Right hindlimb (tissue), 1 donor: ENCODE measurements around the gene NR2C2AP.

ENCODE experiments used
- DNase-seq: peaks from one replicate; pipeline ENCODE4 v3.0.0-alpha.2; 2018

NR2C2AP gene

DNA sequence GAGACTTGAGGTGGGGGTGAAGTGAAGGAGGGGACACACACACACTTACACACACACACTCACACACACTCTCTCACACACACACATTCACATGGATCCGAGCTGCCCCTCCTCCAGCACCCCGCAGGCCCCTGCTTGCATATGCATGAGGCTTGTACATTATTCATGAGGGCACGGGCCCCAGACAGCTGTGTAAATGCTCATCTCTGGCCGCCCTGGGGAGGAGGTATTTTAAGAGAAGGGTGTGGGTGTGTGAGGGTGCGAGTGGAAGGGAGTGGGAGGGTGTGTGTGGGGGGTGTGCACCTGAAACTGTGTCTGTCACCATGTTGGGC, 10.9 kb upstream of the NR2C2AP start:
- DNase-seq: no peak

DNA sequence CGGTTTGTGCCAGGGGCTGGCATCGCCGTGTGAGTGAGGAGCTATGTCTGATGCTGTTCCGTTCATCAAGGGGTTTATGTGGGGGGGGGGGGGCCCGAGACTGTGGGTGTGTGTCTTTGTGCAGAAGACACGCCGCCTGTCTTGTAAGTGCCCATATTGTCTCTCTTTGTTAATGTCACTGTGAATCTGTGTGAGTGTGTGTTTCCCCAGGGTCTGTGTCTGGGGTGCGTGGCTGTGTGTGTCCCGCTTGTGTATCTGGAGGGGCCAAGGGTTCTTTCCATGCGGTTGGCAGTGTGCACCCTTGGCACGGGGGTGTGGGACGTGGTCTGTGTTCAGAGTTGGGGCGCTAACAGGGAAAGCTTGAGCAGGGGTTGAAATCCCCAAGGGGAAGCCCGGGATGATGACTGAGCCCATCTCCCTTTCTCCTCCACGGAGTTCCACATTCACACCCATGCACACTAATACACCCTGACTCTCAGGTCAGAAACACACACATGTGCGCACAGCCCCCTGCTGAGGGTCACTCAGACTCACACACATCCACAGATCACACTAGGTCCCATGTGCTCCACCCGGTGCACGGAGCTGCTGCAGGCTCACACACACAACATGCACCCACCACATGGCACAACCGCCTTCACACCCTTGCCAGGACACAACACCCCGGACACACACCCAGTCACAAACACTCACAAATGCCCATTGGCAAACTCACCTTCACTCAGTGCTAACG, 10.4 kb upstream of the NR2C2AP start:
- no peak for DNase-seq

- no peak for DNase-seq
Observed at GRCh38 chr19:19212916-19213315, 9.7 kb upstream of the NR2C2AP start.

GRCh38 chr19:19211499-19212420, 8.5 kb upstream of the NR2C2AP start, which contains the start of gene NCAN:
Gene NCAN (plus strand): TSS chr19:19211958. CDS start chr19:19216954, 4,996 bp downstream.
- no peak for DNase-seq

GRCh38 chr19:19209372-19209771, 6.2 kb upstream of the NR2C2AP start:
- no peak for DNase-seq

- DNase-seq: no peak
Observed at GRCh38 chr19:19207637-19208572, 4.7 kb upstream of the NR2C2AP start.

- DNase-seq: no peak
Observed at GRCh38 chr19:19206938-19207337, 3.7 kb upstream of the NR2C2AP start.

- DNase-seq: peak; percentile 47
Observed at GRCh38 chr19:19205416-19206410, 2.5 kb upstream of the NR2C2AP start.

GRCh38 chr19:19204181-19204580, 967 bp upstream of the NR2C2AP start:
- DNase-seq: no peak

- no peak for DNase-seq
Observed at GRCh38 chr19:19202707-19203011, 555 bp downstream of the NR2C2AP start.

- DNase-seq: no peak
Observed at GRCh38 chr19:19201697-19202630, 1.2 kb downstream of the NR2C2AP start.

DNA sequence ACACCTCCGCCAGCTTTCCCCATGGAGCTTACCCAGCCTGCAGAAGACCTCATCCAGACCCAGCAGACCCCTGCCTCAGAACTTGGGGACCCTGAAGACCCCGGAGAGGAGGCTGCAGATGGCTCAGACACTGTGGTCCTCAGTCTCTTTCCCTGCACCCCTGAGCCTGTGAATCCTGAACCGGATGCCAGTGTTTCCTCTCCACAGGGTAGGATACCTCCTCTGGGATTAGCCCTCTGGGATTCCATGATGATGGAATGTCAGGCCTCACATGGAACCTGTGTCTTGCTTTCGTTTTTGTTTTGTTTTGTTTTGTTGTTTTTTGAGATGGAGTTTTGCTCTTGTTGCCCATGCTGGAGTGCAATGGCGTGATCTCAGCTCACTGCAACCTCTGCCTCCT, 9.3 kb downstream of the NR2C2AP start:
- no peak for DNase-seq

DNA sequence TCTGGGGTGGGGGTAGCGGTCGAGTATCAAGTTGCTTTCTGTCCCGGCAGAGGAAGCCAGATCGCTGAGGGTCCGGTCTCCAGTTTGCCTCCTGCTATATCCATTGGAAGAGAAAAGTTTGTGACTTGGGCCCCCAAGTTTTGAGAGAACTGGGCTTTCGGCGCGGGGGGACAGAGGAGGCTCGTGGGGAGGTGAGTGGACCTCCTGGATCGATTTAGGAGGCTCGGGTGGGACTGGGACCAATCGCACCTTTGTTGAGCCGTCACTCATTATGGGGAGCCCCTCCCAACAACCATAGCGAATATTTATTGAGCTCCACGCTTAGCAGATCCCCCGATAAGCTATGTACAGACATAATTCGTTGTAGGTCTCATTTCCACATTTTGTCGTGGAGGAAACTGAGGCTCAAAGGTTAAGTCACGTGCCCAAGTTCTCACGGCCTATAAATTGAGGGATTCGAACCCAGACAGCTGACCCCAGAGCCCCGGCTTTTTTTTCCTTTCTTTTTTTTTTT, 10.2 kb downstream of the NR2C2AP start:
- no peak for DNase-seq

DNA sequence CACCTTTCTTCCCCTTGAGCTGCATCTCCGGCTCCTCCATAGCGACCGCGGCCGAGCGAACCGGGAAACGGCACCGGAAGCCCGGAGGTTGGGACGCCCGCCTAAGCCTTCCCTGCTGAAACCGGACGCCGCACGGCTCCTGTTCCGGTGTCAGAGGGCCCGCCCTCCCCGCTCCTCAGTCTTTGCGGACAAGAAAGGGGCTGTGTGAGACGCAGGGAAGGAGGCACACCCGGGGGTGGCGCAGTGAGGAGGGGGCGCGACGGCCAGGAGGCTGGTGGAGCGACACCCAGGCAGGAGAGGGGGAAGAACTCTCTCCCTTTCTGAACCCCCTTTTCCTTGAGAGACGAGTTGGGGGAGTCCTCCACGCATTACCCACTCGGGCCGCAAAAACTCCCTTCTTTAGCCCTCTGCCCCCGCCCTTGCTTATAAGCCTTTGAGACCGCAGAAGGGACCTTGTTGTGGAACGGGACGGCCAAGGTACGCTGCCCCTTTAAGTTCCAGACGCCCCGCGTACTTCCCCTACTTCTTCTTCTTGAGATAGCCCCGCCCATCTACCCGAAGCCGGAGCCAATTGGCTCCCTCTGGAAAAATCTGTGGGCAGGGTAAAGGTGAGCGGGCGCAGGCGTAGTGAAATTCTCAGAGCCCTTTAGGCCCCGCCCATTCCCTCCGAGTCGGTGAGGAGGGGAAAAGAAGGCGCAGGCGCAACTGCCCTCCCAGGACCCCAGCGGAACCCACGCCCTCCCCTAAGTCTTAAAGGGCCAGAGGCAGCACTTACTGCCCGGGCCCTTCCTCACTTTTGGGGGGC, 10.9 kb downstream of the NR2C2AP start, which contains the start of the genes BORCS8 and RFXANK:
Gene BORCS8 (minus strand): TSS at position 75 of the 805 bp plus-strand sequence. CDS start 35 bp downstream, at position 40.
Gene RFXANK (plus strand): TSS at position 181 of the 805 bp plus-strand sequence. CDS start 1,689 bp downstream, outside the sequence.
- peak; percentile 100 for DNase-seq

- DNase-seq: no peak
Observed at GRCh38 chr19:19191768-19192077, 11.5 kb downstream of the NR2C2AP start.

DNA sequence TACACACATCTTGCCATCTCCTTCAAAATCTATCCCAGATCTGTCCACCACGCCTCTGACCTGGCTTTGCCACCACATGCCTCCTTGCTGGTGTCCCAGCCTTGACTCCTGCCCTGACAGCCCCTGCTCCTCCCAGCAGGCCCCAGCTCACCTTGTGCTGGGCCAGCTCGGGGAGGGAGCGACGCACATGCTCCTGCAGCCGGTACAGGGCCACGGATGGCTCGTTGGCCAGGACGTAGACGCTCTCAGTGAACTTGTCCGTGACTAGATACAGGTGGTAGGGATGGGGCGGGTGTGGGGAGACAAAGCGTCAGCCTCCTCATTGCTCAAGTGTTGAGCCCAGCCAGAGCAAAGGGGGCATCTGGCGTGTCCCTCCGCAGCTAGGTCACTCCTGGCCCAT, 16.5 kb downstream of the NR2C2AP start:
- no peak for DNase-seq

GRCh38 chr19:19185853-19186740, 17.1 kb downstream of the NR2C2AP start:
- DNase-seq: no peak

- no peak for DNase-seq
Observed at GRCh38 chr19:19181488-19181998, 21.7 kb downstream of the NR2C2AP start.
